SK-N-SH treated with all-trans-retinoic acid at 6 μM for 48 hours (cell line): ENCODE measurements around the gene GALNT4.

Experiments
- TCF4 ChIP-seq: fragments of 250-450 bp; sonication (Bioruptor Pico); IDR thresholded peaks from 2 replicates; pipeline ENCODE4 v1.8.0; 2021; ENCODE audit warnings: mild to moderate bottlenecking, moderate library complexity, borderline replicate concordance
- TOX ChIP-seq: fragments of 250-450 bp; sonication (Bioruptor Pico); IDR thresholded peaks from 2 replicates; pipeline ENCODE4 v1.8.0; 2021; ENCODE audit warnings: mild to moderate bottlenecking, moderate library complexity, borderline replicate concordance
- TSHZ2 ChIP-seq: fragments of 250-450 bp; sonication (Bioruptor Pico); IDR thresholded peaks from 2 replicates; pipeline ENCODE4 v1.5.0; 2020; ENCODE audit warnings: mild to moderate bottlenecking, moderate library complexity
- ZFP3 ChIP-seq: fragments of 250-450 bp; sonication (Bioruptor Pico); IDR thresholded peaks from 2 replicates; pipeline ENCODE4 v1.5.0; 2020; ENCODE audit warnings: mild to moderate bottlenecking, moderate library complexity
- ZFP30 ChIP-seq: fragments of 450-650 bp; formaldehyde crosslinking; IDR thresholded peaks from 2 replicates; pipeline ENCODE4 v1.5.0; 2022; ENCODE audit warnings: mild to moderate bottlenecking, moderate library complexity
- TF ChIP-seq, protein P1 (sequence below): fragments of 250-450 bp; sonication (Bioruptor Pico); IDR thresholded peaks from 2 replicates; pipeline ENCODE4 v1.5.1; 2020; ENCODE audit warnings: low read depth, mild to moderate bottlenecking, moderate library complexity

DNA sequence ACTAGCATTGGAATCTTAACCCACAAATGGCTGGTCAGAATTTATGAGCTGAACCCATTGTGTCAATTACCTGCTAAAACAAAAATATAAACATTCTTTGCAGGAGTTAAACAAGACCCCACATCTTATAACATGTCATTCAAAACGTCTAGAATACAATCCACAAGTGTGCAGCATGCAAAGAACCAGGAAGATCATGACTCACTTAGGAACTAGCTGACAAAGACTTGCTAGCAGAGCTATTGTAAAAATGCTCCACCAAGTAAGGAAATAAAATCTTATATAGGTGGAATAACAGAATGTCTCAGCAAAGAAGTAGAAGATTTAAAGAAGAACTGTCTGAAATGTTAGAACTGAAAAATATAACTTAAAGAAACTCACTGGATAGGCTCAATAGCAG, 27.8 kb upstream of the GALNT4 start:
- TF ChIP-seq TOX (CRISPR knock-in tag) (no peak), TSHZ2 (no peak), ZFP30 (CRISPR knock-in tag) (no peak), ZFP3 (CRISPR knock-in tag) (no peak), TCF4 (CRISPR knock-in tag) (no peak)
- TF ChIP-seq, protein P1, sequence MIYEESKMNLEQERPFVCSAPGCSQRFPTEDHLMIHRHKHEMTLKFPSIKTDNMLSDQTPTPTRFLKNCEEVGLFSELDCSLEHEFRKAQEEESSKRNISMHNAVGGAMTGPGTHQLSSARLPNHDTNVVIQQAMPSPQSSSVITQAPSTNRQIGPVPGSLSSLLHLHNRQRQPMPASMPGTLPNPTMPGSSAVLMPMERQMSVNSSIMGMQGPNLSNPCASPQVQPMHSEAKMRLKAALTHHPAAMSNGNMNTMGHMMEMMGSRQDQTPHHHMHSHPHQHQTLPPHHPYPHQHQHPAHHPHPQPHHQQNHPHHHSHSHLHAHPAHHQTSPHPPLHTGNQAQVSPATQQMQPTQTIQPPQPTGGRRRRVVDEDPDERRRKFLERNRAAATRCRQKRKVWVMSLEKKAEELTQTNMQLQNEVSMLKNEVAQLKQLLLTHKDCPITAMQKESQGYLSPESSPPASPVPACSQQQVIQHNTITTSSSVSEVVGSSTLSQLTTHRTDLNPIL: no peak
